Measurements from ENCODE around the gene ARHGAP22.

The ARHGAP22 gene

DNA sequence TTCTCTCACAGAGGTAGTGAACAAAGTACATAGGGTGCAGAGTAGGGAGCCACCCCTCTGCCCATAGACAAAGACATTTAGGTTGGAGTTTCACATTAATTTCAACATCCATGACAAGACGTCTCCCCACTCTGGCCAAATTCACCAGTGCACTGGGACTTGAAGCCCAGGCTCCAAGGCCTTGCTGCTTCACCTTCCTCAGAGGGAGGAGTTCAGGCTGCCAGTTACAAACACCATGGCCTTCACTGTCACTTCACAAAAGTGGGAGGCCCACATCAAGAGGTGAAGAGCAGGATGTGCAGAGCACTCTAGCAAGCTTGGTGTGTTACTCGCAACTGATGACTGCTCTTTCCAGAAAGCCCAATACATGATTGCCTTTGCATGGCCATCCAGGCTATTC lies 15.8 kb upstream of the ARHGAP22 start:
- H2BK120ac ChIP-seq (ENCODE audit: low read depth, low read length), result no peak overlapping the region
- no peaks in the 10 kb centered on the region for H3K27me3 ChIP-seq (ENCODE audit: control insufficient read depth in 1 of 2, insufficient read depth in 1 of 2, low read length in 2 of 2)
- no peak overlapping the region for H2BK5ac ChIP-seq (ENCODE audit: low read depth, low read length, poor library complexity, severe bottlenecking)
- WGBS, result 96% methylated on average over 2 of the region's 2 CpGs
- no peak overlapping the region for H3K27ac ChIP-seq (ENCODE audit: low read length, poor library complexity, severe bottlenecking)
- no peak overlapping the region for H3K14ac ChIP-seq (ENCODE audit: low read length in 2 of 2)
- no peak overlapping the region for H3K23ac ChIP-seq (ENCODE audit: low read length in 2 of 2)
- no peak overlapping the region for H2AFZ ChIP-seq (ENCODE audit: low read depth, low read length)
- H3K36me3 ChIP-seq (ENCODE audit: control insufficient read depth in 1 of 2, insufficient read depth in 2 of 2, low read depth in 1 of 2, low read length in 2 of 2), result no peaks in the 10 kb centered on the region
- no peak overlapping the region for H3K4ac ChIP-seq (ENCODE audit: low read depth in 1 of 2, low read length in 2 of 2)
- H3K9ac ChIP-seq (ENCODE audit: low read length), result no peak overlapping the region
- no peak overlapping the region for H4K91ac ChIP-seq (ENCODE audit: low read length)
- H2BK15ac ChIP-seq (ENCODE audit: low read depth, poor library complexity, severe bottlenecking), result no peak overlapping the region
- no peak for DNase-seq
- H2AK5ac ChIP-seq (ENCODE audit: low read length, severe bottlenecking), result no peak overlapping the region
- no peaks in the 10 kb centered on the region for H3K79me1 ChIP-seq (replicated peaks; ENCODE audit: low read length, poor library complexity, severe bottlenecking)
- H2BK12ac ChIP-seq (ENCODE audit: low read length in 2 of 2), result no peak overlapping the region
- no peak overlapping the region for H3K4me2 ChIP-seq (ENCODE audit: low read length, poor library complexity, severe bottlenecking)
- no peak overlapping the region for H3K4me3 ChIP-seq (ENCODE audit: insufficient read depth in 1 of 2, low read depth in 1 of 2, low read length in 2 of 2)
- peaks cover 15% of the 10 kb centered on the region for H3K4me1 ChIP-seq (ENCODE audit: control insufficient read depth, insufficient read depth, low read depth, low read length)
- no peak overlapping the region for H4K8ac ChIP-seq (ENCODE audit: low read length)
- H3K18ac ChIP-seq (ENCODE audit: low read depth in 1 of 2, low read length in 2 of 2), result no peak overlapping the region
- peaks cover 16% of the 10 kb centered on the region for H3K9me3 ChIP-seq (ENCODE audit: control insufficient read depth, low read length)

DNA sequence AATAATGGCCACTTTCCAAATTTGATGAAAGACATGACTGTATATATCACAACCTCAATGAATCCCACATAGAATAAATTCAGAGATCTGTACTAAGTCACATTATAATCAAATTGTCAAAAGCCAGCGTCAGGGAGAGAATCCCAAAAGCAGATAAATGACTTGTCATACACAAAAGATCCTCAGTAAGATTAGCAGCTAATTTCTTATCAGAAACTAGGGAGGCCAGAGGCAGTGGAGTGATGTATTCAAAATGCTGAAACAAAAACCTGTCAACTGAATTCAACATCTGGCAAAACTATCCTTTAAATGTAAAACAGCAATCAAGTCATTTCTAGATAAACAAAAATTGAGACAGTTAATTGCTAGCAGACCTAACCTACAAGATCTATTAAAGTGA lies 11.6 kb upstream of the ARHGAP22 start:
- Histone ChIP-seq H4K8ac (ENCODE audit: low read length) (no peak overlapping the region), H3K79me1 (replicated peaks; ENCODE audit: low read length, poor library complexity, severe bottlenecking) (no peaks in the 10 kb centered on the region), H2BK120ac (ENCODE audit: low read depth, low read length) (no peak overlapping the region), H3K27me3 (ENCODE audit: control insufficient read depth in 1 of 2, insufficient read depth in 1 of 2, low read length in 2 of 2) (no peaks in the 10 kb centered on the region), H3K4me1 (ENCODE audit: control insufficient read depth, insufficient read depth, low read depth, low read length) (no peaks in the 10 kb centered on the region), H3K4ac (ENCODE audit: low read depth in 1 of 2, low read length in 2 of 2) (no peak overlapping the region), H2AK5ac (ENCODE audit: low read length, severe bottlenecking) (no peak overlapping the region), H3K23ac (ENCODE audit: low read length in 2 of 2) (no peak overlapping the region), H3K9ac (ENCODE audit: low read length) (no peak overlapping the region), H3K4me3 (ENCODE audit: insufficient read depth in 1 of 2, low read depth in 1 of 2, low read length in 2 of 2) (peak overlapping the region in 1 of 2 experiments; percentile 8), H2BK15ac (ENCODE audit: low read depth, poor library complexity, severe bottlenecking) (no peak overlapping the region), H3K36me3 (ENCODE audit: control insufficient read depth in 1 of 2, insufficient read depth in 2 of 2, low read depth in 1 of 2, low read length in 2 of 2) (no peaks in the 10 kb centered on the region), H4K91ac (ENCODE audit: low read length) (no peak overlapping the region), H2AFZ (ENCODE audit: low read depth, low read length) (no peak overlapping the region), H2BK5ac (ENCODE audit: low read depth, low read length, poor library complexity, severe bottlenecking) (no peak overlapping the region), H3K27ac (ENCODE audit: low read length, poor library complexity, severe bottlenecking) (no peak overlapping the region), H3K9me3 (ENCODE audit: control insufficient read depth, low read length) (peaks cover 10% of the 10 kb centered on the region), H3K18ac (ENCODE audit: low read depth in 1 of 2, low read length in 2 of 2) (no peak overlapping the region), H2BK12ac (ENCODE audit: low read length in 2 of 2) (no peak overlapping the region), H3K14ac (ENCODE audit: low read length in 2 of 2) (no peak overlapping the region), H3K4me2 (ENCODE audit: low read length, poor library complexity, severe bottlenecking) (no peak overlapping the region)
- no peak for DNase-seq
- WGBS, result no CpG with 5 or more reads among the region's 1 CpG

DNA sequence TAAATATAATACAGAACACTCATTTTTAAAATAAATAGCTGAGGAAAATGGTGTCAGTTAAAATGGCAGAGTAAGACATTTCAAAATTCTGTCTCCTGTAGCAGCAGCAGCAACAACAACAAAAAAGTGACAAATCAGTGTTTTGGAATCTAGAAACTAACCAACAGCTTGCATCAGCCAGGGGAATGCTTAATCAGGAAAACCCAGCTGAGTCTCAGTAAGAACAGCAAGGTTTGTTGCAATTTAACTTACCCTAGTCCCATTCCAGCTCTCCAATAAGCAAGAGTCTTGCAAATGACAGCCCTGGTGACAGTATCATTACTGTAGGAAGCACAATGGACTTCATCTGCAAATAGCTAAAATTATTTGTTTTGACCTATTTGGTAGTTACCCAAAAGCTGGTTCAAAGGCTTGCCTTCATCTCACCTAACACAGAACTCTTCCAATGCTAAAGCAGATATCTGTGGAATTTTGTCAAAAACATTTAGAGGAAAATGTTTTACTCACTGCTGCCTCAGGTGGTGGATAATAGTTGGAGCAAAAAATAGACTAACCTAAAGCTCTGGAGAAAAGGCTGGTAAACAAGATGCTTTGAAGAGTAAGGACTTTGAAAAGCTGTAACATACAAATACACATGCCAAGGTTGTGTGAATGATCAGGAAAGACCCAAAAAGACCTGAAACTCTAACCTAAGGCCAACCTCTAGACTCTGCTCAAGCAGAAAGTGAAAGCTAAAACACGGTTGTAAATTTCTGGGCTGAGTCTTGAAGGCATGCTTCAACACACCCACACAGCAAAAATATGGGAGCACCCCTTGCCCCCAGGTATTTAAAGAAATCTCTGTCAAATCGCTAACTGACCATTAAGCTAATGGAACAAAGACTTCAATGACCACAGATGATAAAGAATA lies 9.9 kb upstream of the ARHGAP22 start:
- Histone ChIP-seq H3K4me3 (ENCODE audit: insufficient read depth in 1 of 2, low read depth in 1 of 2, low read length in 2 of 2) (peak overlapping the region in 1 of 2 experiments; percentile 25), H2BK5ac (ENCODE audit: low read depth, low read length, poor library complexity, severe bottlenecking) (no peak overlapping the region), H3K18ac (ENCODE audit: low read depth in 1 of 2, low read length in 2 of 2) (no peak overlapping the region), H2BK12ac (ENCODE audit: low read length in 2 of 2) (no peak overlapping the region), H3K27me3 (ENCODE audit: control insufficient read depth in 1 of 2, insufficient read depth in 1 of 2, low read length in 2 of 2) (no peaks in the 10 kb centered on the region), H3K4me2 (ENCODE audit: low read length, poor library complexity, severe bottlenecking) (no peak overlapping the region), H2BK15ac (ENCODE audit: low read depth, poor library complexity, severe bottlenecking) (no peak overlapping the region), H3K4me1 (ENCODE audit: control insufficient read depth, insufficient read depth, low read depth, low read length) (peaks cover 2% of the 10 kb centered on the region), H3K27ac (ENCODE audit: low read length, poor library complexity, severe bottlenecking) (no peak overlapping the region), H3K4ac (ENCODE audit: low read depth in 1 of 2, low read length in 2 of 2) (no peak overlapping the region), H3K79me1 (replicated peaks; ENCODE audit: low read length, poor library complexity, severe bottlenecking) (no peaks in the 10 kb centered on the region), H3K9me3 (ENCODE audit: control insufficient read depth, low read length) (peaks cover 10% of the 10 kb centered on the region), H3K23ac (ENCODE audit: low read length in 2 of 2) (no peak overlapping the region), H2BK120ac (ENCODE audit: low read depth, low read length) (no peak overlapping the region), H3K36me3 (ENCODE audit: control insufficient read depth in 1 of 2, insufficient read depth in 2 of 2, low read depth in 1 of 2, low read length in 2 of 2) (no peaks in the 10 kb centered on the region), H3K14ac (ENCODE audit: low read length in 2 of 2) (no peak overlapping the region), H2AK5ac (ENCODE audit: low read length, severe bottlenecking) (no peak overlapping the region), H2AFZ (ENCODE audit: low read depth, low read length) (no peak overlapping the region), H3K9ac (ENCODE audit: low read length) (peak overlapping the region; percentile 81), H4K8ac (ENCODE audit: low read length) (no peak overlapping the region), H4K91ac (ENCODE audit: low read length) (no peak overlapping the region)
- DNase-seq, result peak; percentile 79
- 87% methylated on average over 1 of the region's 2 CpGs for WGBS

DNA sequence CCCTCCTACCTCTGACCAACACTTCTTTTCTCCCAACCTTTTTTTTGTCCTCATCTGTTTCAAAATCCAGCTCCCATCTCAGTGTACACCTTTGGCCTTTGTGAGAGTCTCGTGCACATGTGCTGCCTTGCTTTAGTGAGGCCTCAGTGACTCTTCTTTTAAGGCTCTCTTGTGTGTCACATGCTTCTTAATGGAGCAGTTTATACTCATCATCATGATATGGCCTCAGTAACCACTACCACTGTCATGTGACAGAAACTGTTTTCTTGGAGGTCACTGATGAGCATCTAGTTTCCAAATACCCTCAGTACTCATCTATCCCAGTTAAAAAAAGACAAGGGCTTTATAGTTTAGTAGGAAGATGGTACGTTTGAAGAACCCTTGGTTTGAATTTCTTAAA lies 8.1 kb upstream of the ARHGAP22 start:
- no peak overlapping the region for H2BK15ac ChIP-seq (ENCODE audit: low read depth, poor library complexity, severe bottlenecking)
- H3K9ac ChIP-seq (ENCODE audit: low read length), result peak overlapping the region; percentile 81
- no peak overlapping the region for H2AFZ ChIP-seq (ENCODE audit: low read depth, low read length)
- H3K23ac ChIP-seq (ENCODE audit: low read length in 2 of 2), result no peak overlapping the region
- no peak overlapping the region for H2AK5ac ChIP-seq (ENCODE audit: low read length, severe bottlenecking)
- H3K79me1 ChIP-seq (replicated peaks; ENCODE audit: low read length, poor library complexity, severe bottlenecking), result no peaks in the 10 kb centered on the region
- H3K27me3 ChIP-seq (ENCODE audit: control insufficient read depth in 1 of 2, insufficient read depth in 1 of 2, low read length in 2 of 2), result no peaks in the 10 kb centered on the region
- H4K91ac ChIP-seq (ENCODE audit: low read length), result no peak overlapping the region
- 96% methylated on average over 1 of the region's 2 CpGs for WGBS
- H3K14ac ChIP-seq (ENCODE audit: low read length in 2 of 2), result no peak overlapping the region
- H3K27ac ChIP-seq (ENCODE audit: low read length, poor library complexity, severe bottlenecking), result no peak overlapping the region
- no peak overlapping the region for H3K4me3 ChIP-seq (ENCODE audit: insufficient read depth in 1 of 2, low read depth in 1 of 2, low read length in 2 of 2)
- H2BK12ac ChIP-seq (ENCODE audit: low read length in 2 of 2), result peak overlapping the region; percentile 49 to 81
- DNase-seq, result peak; percentile 13
- no peak overlapping the region for H3K4ac ChIP-seq (ENCODE audit: low read depth in 1 of 2, low read length in 2 of 2)
- H3K9me3 ChIP-seq (ENCODE audit: control insufficient read depth, low read length), result peaks cover 10% of the 10 kb centered on the region
- no peaks in the 10 kb centered on the region for H3K36me3 ChIP-seq (ENCODE audit: control insufficient read depth in 1 of 2, insufficient read depth in 2 of 2, low read depth in 1 of 2, low read length in 2 of 2)
- H4K8ac ChIP-seq (ENCODE audit: low read length), result no peak overlapping the region
- H2BK5ac ChIP-seq (ENCODE audit: low read depth, low read length, poor library complexity, severe bottlenecking), result no peak overlapping the region
- no peak overlapping the region for H3K18ac ChIP-seq (ENCODE audit: low read depth in 1 of 2, low read length in 2 of 2)
- H3K4me2 ChIP-seq (ENCODE audit: low read length, poor library complexity, severe bottlenecking), result no peak overlapping the region
- no peak overlapping the region for H2BK120ac ChIP-seq (ENCODE audit: low read depth, low read length)
- peaks cover 5% of the 10 kb centered on the region for H3K4me1 ChIP-seq (ENCODE audit: control insufficient read depth, insufficient read depth, low read depth, low read length)

All from mesenchymal stem cell (in vitro differentiated cells and primary cell).